GM10248 (cell line): ENCODE measurements around the gene MAN1A2.

Source experiments
- CTCF ChIA-PET: fragments of 300-600 bp; sonication (Branson Sonifier 250); formaldehyde crosslinking; extraction: SDS; loops from one replicate; lab custom pipeline; 2021; ENCODE audit warnings: antibody characterized with exemption; lab: Yijun Ruan, JAX
- POLR2A ChIA-PET: fragments of 350-650 bp; sonication (Branson Sonifier 250); formaldehyde crosslinking; extraction: SDS; loops from one replicate; lab custom pipeline; 2020; ENCODE audit warnings: antibody characterized with exemption; lab: Yijun Ruan, JAX
- DNase-seq: peaks from one replicate; pipeline ENCODE4 v3.0.0; 2012; ENCODE audit errors: extremely low spot score
- CTCF ChIP-seq: IDR thresholded peaks from 2 replicates; pipeline ENCODE4 v1.5.1; 2012; ENCODE audit warnings: mild to moderate bottlenecking, low read depth; ENCODE audit errors: extremely low read depth, missing control alignments, control extremely low read depth

MAN1A2 gene

GRCh38 chr1:117562581-117563491 lies 195.6 kb downstream of the MAN1A2 start:
- CTCF ChIA-PET = interaction anchor here (0.6 to 3.6 kb wide), 4 partner anchors 17 to 1239 kb away, joined by 3 to 21 read pairs (median 3); no protein-coding TSS in a partner anchor
- DNase-seq = no peak
- POLR2A ChIA-PET = no interaction called here
- TF ChIP-seq CTCF = no peak

GRCh38 chr1:117563492-117563875 lies 196.2 kb downstream of the MAN1A2 start:
- TF ChIP-seq CTCF = no peak
- POLR2A ChIA-PET = no interaction called here
- DNase-seq = no peak
- CTCF ChIA-PET = interaction anchor here (0.6 to 3.6 kb wide), 3 partner anchors 18 to 1239 kb away, joined by 3 to 21 read pairs (median 3); no protein-coding TSS in a partner anchor

- POLR2A ChIA-PET = no interaction called here
- CTCF ChIA-PET = interaction anchor here (1.0 kb wide), 1 partner anchor 30 kb away, joined by 3 read pairs; no protein-coding TSS in a partner anchor
- no peak for TF ChIP-seq CTCF
- no peak for DNase-seq
These were observed 197.2 kb downstream of the MAN1A2 start for GRCh38 chr1:117564227-117565075.

- POLR2A ChIA-PET = no interaction called here
- CTCF ChIA-PET = interaction anchor here (1.0 kb wide), 1 partner anchor 30 kb away, joined by 3 read pairs; no protein-coding TSS in a partner anchor
- TF ChIP-seq CTCF = no peak
- no peak for DNase-seq
These were observed 197.9 kb downstream of the MAN1A2 start for GRCh38 chr1:117565076-117565556.

GRCh38 chr1:117565745-117566455 lies 198.7 kb downstream of the MAN1A2 start:
- no peak for TF ChIP-seq CTCF
- DNase-seq = no peak
- POLR2A ChIA-PET = no interaction called here
- CTCF ChIA-PET = no interaction called here

GRCh38 chr1:117566556-117566955 lies 199.3 kb downstream of the MAN1A2 start:
- no peak for DNase-seq
- CTCF ChIA-PET = no interaction called here
- POLR2A ChIA-PET = no interaction called here
- TF ChIP-seq CTCF = no peak
